HG03025 (cell line): ENCODE results near the gene NFAT5.
"Not testable (repeated sequence)": the region's sequence is repeated elsewhere in the genome, so short reads cannot be mapped to it uniquely, and the experiment has no call there.

Experiments
- ATAC-seq: cut with Tn5 transposase; IDR thresholded peaks from one replicate; pipeline ENCODE4 v1.9.1; 2021; ENCODE audit warnings: mild to moderate bottlenecking, moderate library complexity; ENCODE audit not compliant: unreplicated experiment, low FRiP score

Gene NFAT5

GRCh38 chr16:69633375-69633774 lies 67.6 kb downstream of the NFAT5 start:
- ATAC-seq = no peak

- not testable (repeated sequence) for ATAC-seq
Measured at GRCh38 chr16:69636563-69637146, 70.9 kb downstream of the NFAT5 start.

DNA sequence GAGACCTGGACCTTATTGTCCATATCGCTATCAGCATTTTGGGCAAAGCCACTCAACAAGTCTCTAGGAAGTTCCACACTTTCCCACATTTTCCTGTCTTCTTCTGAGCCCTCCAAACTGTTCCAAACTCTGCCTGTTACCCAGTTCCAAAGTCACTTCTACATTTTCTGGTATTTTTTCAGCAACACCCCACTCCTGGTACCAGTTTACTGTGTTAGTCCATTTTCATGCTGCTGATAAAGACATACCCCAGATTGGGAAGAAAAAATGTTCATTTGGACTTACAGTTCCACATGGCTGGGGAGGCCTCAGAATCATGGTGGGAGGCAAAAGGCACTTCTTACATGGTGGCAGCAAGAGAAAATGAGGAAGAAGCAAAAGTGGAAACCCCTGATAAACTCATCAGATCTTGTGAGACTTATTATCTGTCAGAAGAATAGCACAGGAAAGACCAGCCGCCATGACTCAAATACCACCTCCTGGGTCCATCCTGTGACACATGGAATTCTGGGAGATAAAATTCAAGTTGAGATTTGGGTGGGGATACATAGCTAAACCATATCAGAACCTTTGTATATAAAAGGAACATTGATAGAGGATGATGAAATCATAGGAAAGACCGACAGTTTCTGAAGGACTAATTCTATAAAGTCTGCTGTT lies 71.6 kb downstream of the NFAT5 start:
- ATAC-seq = not testable (repeated sequence)

DNA sequence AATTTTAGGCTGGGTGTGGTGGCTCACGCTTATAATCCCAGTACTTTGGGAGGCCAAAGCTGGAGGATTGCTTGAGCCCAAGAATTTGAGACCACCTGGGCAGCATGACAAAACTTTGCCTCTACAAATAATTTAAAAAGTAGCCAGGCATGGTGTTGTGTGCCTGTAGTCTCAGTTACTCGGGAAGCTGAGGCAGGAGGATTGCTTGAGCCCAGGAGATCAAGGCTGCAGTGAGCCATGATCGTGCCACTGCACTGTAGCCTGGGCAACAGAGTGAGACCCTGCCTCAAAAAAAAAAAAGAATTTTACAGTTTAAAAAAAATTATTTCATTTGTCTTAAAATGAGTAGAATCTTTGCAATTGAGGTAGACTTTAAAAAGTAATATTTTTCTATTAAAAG lies 78.2 kb downstream of the NFAT5 start:
- ATAC-seq = not testable (repeated sequence)

DNA sequence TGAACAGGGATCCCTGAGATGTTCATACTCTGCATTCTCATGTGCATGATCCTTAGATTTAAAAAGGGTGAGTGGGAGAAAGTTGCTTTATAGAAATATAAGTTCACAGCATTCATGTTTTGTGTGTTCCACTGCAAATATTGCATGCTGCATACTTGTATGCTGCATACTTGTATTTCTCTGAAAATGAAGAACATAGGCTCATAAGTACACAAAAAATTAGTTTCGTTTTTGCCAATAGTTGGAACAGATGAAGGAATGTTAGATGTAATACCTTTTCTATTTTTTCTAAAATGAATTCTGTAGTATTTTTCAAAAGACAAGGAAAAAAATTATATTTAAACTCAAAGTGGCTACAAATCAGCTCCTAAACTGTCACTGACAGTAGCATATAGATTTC lies 79.0 kb downstream of the NFAT5 start:
- no peak for ATAC-seq

GRCh38 chr16:69647020-69647419 lies 81.3 kb downstream of the NFAT5 start:
- no peak for ATAC-seq

DNA sequence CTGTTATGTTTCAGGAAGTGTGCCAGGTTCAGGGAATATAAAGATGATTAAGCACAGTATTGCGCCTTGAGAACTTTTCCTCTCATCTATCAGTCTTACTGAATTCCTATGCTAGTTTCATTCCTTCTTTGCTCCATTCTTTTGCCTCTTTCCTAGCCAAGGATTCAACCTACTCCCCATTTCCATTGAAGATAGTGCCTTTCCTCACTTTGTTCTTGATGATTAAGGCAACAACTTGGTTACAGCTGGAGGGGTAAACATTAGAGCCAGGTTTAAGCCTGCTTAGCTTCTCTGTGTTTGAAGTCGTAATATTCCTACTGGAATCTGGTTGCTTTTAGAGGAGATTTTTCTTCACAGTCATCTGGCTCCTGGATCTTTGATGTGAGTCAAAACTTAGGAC lies 85.5 kb downstream of the NFAT5 start:
- ATAC-seq = no peak

- no peak for ATAC-seq
Measured at GRCh38 chr16:69654280-69654931, 88.6 kb downstream of the NFAT5 start.

DNA sequence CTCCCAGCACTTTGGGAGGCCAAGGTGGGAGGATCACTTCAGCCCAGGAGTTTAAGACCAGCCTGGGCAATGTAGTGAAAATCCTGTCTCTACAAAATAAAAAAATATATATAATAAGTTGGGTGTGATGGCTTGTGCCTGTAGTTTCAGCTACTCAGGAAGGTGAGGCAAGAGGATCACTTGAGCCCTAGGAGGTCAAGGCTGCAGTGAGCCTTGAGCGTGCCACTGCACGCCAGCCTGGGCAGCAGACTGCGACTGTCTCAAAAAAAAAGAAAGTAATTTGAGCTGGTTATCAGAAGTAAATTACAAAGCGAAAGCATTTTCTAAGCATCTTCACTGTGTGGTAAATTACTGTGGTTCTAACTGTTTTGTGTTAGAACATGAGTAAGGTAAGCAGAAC lies 94.4 kb downstream of the NFAT5 start:
- ATAC-seq = no peak

DNA sequence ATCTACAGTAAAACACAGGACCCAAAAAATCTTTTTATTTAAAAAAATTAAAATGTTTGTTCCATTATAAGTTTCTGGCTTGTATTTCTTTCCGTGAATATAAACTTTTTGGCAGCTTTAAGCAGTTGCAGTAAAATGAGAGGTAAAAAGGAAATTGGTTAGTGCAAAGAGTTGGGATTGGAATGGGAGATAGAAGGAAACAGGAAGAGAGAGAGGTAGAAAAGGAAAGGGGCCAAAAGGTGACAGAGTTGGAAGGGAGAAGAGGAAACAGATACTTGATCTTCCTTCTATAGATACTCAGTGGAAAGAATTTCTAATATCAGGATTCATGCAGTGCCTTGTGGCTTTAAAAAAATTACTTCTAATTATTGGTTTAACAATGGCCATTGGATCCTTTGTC lies 97.1 kb downstream of the NFAT5 start:
- ATAC-seq = no peak

GRCh38 chr16:69663846-69664245 lies 98.1 kb downstream of the NFAT5 start:
- no peak for ATAC-seq

DNA sequence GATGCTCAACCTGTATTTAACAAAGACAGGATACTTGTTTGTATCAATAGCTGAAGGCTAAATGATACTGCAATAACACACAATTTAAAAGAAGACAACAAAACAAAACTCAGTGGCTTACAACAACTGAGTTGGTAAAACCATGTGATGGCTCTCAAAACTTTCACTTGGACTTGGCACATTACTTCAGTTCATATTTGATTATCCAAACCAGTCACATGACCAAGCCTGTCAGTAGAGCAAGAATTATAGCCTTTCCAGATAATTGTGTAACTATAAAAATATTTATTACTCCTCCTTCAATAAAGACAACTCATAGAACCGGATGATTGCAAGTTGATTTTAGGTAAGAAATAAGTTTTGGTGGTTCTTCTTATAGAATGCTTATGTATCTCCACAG lies 103.8 kb downstream of the NFAT5 start:
- ATAC-seq = no peak

DNA sequence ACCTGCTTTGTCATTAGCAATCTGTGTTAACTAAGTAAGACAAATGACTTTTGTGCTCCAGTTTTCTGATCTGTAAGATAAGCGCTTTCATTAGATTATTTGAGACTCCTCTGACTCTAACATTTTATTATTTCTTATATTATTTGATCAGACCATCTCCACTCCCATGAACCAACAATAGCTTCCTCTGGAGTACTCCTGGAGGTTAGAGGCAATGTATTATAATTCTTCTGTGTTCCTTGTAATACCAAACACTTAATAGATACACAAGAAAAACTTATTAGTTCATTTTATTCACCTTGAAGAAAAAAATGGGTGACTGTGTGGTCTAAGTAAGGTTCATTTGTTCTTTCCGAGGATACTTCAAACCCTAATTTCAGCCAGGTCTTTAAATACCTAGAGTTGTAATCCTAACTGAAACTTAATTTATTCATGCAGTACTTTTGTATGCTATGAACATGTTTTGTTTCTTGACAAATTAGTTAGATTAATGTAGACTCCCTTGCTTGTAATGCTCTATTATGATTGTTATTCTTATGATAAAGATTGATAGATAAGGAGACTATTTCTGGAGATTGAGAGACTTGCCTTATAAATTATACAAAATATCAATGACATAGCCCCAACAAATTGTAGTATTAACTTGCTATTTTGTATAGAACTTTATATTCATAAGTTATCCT lies 106.7 kb downstream of the NFAT5 start:
- no peak for ATAC-seq

DNA sequence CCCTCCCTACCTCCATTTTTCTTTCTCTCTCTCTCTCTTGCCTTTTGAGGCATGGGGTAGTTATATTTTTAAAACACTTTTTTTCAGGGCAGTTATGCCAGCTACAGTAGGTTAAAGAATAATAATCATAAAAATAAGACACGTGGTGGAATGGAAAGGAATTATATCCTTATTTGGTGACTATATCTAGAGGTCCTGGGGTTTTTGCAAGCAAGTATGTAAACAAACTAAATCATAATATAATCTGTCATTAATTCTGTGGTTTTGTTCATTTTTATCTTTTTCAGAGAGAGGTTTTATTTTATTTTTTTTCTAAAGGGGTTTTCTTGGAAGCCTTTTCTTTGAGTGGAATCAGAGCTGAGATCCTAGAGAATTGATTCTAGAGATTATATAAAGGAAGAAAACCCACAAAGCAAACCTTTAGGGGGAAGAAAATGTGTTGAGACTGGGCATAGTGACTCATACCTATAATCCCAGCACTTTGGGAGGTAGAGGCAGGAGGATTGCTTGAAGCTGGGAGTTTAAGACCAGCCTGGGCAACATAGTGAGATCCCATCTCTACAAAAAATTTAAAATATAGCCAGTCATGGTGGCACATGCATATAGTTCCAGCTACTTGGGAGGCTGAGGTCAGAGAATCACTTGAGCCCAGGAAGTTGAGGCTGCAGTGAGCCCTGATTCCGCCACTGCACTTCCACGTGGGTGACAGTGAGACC lies 107.4 kb downstream of the NFAT5 start:
- no peak for ATAC-seq

DNA sequence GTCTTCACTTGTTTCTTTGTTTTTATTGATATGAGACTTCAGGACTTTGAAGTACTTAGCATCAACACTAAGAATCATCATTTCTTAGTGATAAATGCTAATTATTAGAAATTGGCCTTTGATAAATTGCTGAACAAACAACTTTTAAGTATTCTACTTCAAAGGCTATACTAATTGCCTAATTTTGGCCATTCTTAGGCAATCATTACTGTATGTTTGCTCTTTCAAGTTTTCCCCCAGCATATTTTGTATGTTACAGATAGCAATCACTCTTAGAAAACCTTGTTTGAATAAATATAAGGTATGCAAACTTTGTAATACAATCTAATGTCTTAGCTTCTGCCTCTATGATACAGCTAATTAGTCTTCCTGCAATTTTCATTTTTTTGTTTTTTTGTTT lies 114.6 kb downstream of the NFAT5 start:
- no peak for ATAC-seq

DNA sequence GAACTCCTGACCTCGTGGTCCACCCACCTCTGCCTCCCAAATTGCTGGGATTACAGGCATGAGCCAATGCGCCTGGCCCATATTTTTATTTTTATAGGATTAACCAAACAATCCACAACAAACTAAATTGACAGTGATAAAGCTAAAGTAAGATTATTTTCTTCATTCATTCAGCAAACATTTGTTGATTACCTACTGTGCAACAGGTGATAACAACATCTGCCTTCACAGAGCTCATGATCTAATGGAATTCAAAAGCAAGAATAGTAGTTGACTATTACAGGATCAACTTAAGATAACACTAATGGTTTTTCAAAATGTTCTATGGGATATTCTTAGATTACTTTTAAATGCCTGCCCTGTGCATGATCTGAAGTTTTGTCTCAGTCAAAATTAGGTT lies 122.8 kb downstream of the NFAT5 start:
- no peak for ATAC-seq

- ATAC-seq = no peak
Measured at GRCh38 chr16:69691980-69692911, 126.5 kb downstream of the NFAT5 start.

DNA sequence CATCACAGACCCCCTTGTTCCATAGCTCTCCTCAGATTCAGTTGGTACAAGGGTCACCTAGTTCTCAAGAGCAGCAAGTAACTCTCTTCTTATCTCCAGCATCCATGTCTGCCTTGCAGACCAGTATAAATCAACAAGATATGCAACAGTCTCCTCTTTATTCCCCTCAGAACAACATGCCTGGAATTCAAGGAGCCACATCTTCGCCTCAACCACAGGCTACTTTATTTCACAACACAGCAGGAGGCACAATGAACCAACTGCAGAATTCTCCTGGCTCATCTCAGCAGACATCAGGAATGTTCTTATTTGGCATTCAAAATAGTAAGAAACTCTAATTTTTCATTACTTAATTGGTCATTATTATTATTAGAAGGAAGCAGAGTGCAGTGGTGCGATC lies 128.2 kb downstream of the NFAT5 start:
- no peak for ATAC-seq

DNA sequence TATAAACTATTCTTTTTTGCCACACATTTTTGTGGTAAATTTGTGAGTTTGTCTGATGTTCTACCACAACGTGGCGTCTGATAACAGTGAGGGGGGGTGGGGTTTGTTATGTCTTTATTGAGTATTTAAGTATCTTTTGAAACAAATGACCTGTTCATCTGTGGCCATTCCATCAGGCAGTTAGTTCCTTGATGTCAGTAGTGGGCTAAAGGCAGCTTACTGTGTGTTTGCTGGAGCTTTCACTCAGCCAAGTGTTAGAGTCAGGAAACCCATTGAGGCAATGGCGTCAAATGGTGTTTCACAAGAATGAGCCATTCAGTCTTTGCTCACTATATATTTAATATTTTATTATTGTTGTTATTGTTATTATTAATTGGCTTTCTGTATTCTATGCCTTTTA lies 132.6 kb downstream of the NFAT5 start:
- no peak for ATAC-seq

GRCh38 chr16:69699915-69700314 lies 134.1 kb downstream of the NFAT5 start:
- ATAC-seq = no peak
